OCI-LY7 (cell line): ENCODE data around the gene RAPH1.

Experiments
- EZH2phosphoT487 ChIP-seq: fragments of 200-600 bp; sonication (generic); IDR thresholded peaks from 2 replicates; pipeline ENCODE4 v1.6.1; 2018; ENCODE audit warnings: low read depth, borderline replicate concordance, mild to moderate bottlenecking, mixed run types, antibody characterized with exemption, low read length, moderate library complexity, mixed read lengths
- TF ChIP-seq, protein P1 (sequence below): fragments of 200-600 bp; sonication (generic); conservative IDR thresholded peaks from 2 replicates; pipeline ENCODE4 v1.5.1; 2014; ENCODE audit warnings: mild to moderate bottlenecking, antibody characterized with exemption, low read length, moderate library complexity, mixed read lengths

- TF ChIP-seq, protein P1, sequence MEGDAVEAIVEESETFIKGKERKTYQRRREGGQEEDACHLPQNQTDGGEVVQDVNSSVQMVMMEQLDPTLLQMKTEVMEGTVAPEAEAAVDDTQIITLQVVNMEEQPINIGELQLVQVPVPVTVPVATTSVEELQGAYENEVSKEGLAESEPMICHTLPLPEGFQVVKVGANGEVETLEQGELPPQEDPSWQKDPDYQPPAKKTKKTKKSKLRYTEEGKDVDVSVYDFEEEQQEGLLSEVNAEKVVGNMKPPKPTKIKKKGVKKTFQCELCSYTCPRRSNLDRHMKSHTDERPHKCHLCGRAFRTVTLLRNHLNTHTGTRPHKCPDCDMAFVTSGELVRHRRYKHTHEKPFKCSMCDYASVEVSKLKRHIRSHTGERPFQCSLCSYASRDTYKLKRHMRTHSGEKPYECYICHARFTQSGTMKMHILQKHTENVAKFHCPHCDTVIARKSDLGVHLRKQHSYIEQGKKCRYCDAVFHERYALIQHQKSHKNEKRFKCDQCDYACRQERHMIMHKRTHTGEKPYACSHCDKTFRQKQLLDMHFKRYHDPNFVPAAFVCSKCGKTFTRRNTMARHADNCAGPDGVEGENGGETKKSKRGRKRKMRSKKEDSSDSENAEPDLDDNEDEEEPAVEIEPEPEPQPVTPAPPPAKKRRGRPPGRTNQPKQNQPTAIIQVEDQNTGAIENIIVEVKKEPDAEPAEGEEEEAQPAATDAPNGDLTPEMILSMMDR = no peak
- TF ChIP-seq EZH2phosphoT487 = no peak
These were observed 45.7 kb upstream of the RAPH1 start for GRCh38 chr2:203580844-203581243.
